ENCODE results near the gene KAZN. TPM values are rescaled to one million over a fixed set of nuclear protein-coding genes. Genes with fewer than 3 reads are reported as not detected.

KAZN gene
- total and polyA plus RNA-seq, 8 donors, result 1.2 to 50.7 (median 6.8) TPM

- H3K4me1 ChIP-seq, result peaks cover 17 to 36% (median 23%) of the 10 kb centered on the region in 4 donors
- H3K9me3 ChIP-seq, result no peaks in the 10 kb centered on the region
- peaks cover 0 to 58% (median 7%) of the 10 kb centered on the region in 3 donors for H3K27me3 ChIP-seq
- intact Hi-C loops (cut with DNase I; ENCODE audit: low total_unique reads), result loop anchor here (5.0 kb wide), 1 partner anchor 100 kb away; no protein-coding TSS in a partner anchor
- H3K4me3 ChIP-seq, result no peak overlapping the region
- H3K27ac ChIP-seq, result no peak overlapping the region
- no peak for TF ChIP-seq EP300 (IDR thresholded peaks at IDR 0.05)
- no peak for TF ChIP-seq CTCF (IDR thresholded peaks at IDR 0.05)
- TF ChIP-seq POLR2AphosphoS5 (IDR thresholded peaks at IDR 0.05), result no peak
- TF ChIP-seq POLR2A (IDR thresholded peaks at IDR 0.05), result no peak
- WGBS, 5 donors, result 72 to 83% (median 77%) methylated on average over 12 of the region's 12 CpGs
- no peak for DNase-seq
- no peaks in the 10 kb centered on the region for H3K36me3 ChIP-seq
Observed at GRCh38 chr1:14926818-14927575, 328.5 kb downstream of the KAZN start.

GRCh38 chr1:14928412-14928811 lies 329.9 kb downstream of the KAZN start:
- WGBS, 5 donors, result 67 to 83% (median 74%) methylated on average over 7 of the region's 7 CpGs
- peaks cover 17 to 35% (median 23%) of the 10 kb centered on the region in 4 donors for H3K4me1 ChIP-seq
- H3K9me3 ChIP-seq, result no peaks in the 10 kb centered on the region
- H3K27ac ChIP-seq, result no peak overlapping the region
- TF ChIP-seq EP300 (IDR thresholded peaks at IDR 0.05), result no peak
- TF ChIP-seq POLR2A (IDR thresholded peaks at IDR 0.05), result no peak
- no peak for TF ChIP-seq POLR2AphosphoS5 (IDR thresholded peaks at IDR 0.05)
- TF ChIP-seq CTCF (IDR thresholded peaks at IDR 0.05), result no peak
- intact Hi-C loops (cut with DNase I; ENCODE audit: low total_unique reads), result loop anchor here (5.0 kb wide), 1 partner anchor 99 kb away; no protein-coding TSS in a partner anchor
- H3K27me3 ChIP-seq, result peaks cover 0 to 51% (median 7%) of the 10 kb centered on the region in 3 donors
- no peaks in the 10 kb centered on the region for H3K36me3 ChIP-seq
- DNase-seq, result no peak
- no peak overlapping the region for H3K4me3 ChIP-seq

- H3K4me3 ChIP-seq, result no peak overlapping the region
- WGBS, 5 donors, result 83 to 93% (median 86%) methylated on average over 2 of the region's 2 CpGs
- TF ChIP-seq CTCF (IDR thresholded peaks at IDR 0.05) (no peak), EP300 (IDR thresholded peaks at IDR 0.05) (no peak), POLR2AphosphoS5 (IDR thresholded peaks at IDR 0.05) (no peak), POLR2A (IDR thresholded peaks at IDR 0.05) (no peak)
- peaks cover 17 to 31% (median 23%) of the 10 kb centered on the region in 4 donors for H3K4me1 ChIP-seq
- peak overlapping the region in 1 of 5 donors; percentile 8 for H3K27ac ChIP-seq
- no peak for DNase-seq
- H3K27me3 ChIP-seq, result peaks cover 0 to 47% (median 7%) of the 10 kb centered on the region in 3 donors
- no peaks in the 10 kb centered on the region for H3K9me3 ChIP-seq
- no peaks in the 10 kb centered on the region for H3K36me3 ChIP-seq
- intact Hi-C loops (cut with DNase I; ENCODE audit: low total_unique reads), result loop anchor here (5.0 kb wide), 1 partner anchor 98 kb away; no protein-coding TSS in a partner anchor
Observed at GRCh38 chr1:14928886-14929546, 330.5 kb downstream of the KAZN start.

- peak overlapping the region in 1 of 5 donors; percentile 8 for H3K27ac ChIP-seq
- H3K9me3 ChIP-seq, result no peaks in the 10 kb centered on the region
- no peak for TF ChIP-seq EP300 (IDR thresholded peaks at IDR 0.05)
- TF ChIP-seq POLR2A (IDR thresholded peaks at IDR 0.05), result no peak
- no peak for TF ChIP-seq CTCF (IDR thresholded peaks at IDR 0.05)
- TF ChIP-seq POLR2AphosphoS5 (IDR thresholded peaks at IDR 0.05), result no peak
- DNase-seq, result peak; percentile 54 to 82
- H3K36me3 ChIP-seq, result no peaks in the 10 kb centered on the region
- 45 to 73% (median 55%) methylated on average over 21 to 22 of the region's 22 CpGs for WGBS, 5 donors
- intact Hi-C loops (cut with DNase I; ENCODE audit: low total_unique reads), result loop anchor here (5.0 kb wide), 1 partner anchor 98 kb away; no protein-coding TSS in a partner anchor
- H3K4me1 ChIP-seq, result peaks cover 16 to 29% (median 20%) of the 10 kb centered on the region in 4 donors
- H3K27me3 ChIP-seq, result peaks cover 0 to 44% (median 5%) of the 10 kb centered on the region in 3 donors
- H3K4me3 ChIP-seq, result no peak overlapping the region
Observed at GRCh38 chr1:14929547-14930246, 331.2 kb downstream of the KAZN start.
